Measurements from ENCODE around the gene ERAL1.
"Not testable (repeated sequence)": the region's sequence is repeated elsewhere in the genome, so short reads cannot be mapped to it uniquely, and the experiment has no call there.

ERAL1 gene

GRCh38 chr17:28900986-28901726, 46.3 kb downstream of the ERAL1 start:
- no peak for FAIRE-seq

DNA sequence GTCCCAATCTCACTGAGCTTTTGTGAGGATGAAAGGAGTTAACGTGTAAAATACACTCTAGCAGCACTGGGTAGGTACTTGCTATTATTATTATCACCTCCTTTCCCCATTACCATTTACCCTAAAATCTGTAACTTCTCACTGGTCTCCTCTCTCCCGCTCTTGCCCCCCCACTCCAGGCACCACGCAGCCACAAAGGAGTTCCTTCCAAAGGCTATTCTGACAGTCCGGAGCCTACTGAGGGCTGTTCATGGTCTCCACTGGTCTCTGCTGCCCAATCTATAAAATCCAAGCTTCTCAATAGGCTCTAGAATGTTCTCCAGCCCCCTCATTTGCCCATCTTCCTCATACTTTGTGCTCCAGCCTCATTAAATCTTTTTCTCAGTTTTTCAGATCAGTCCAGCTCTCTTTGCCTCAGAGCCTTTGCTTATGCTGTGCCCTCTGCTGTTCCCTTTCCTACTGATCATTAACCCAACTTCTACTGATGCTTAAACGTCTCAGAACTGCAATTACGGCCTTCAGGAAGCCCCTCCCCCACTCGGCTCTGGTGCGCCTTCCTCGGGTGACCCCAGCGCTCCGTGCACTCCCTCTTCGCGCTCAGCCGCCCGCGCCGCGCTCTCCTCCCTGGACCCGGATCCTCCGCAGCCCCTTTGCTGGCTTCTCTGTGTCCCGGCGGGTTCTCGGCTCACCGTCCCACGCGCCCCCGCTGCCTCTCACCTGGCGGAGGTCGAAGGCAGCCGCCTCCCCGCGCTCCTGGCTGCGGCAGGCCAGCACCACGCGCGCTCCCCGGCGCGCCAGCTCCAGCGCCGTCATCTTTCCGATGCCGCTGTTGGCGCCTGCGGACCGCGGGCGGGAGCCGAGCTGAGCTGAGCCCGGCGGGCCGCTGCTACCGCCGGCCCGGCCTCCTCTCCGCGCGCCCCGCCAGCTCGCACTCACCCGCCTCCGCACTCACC, 47.3 kb downstream of the ERAL1 start:
- FAIRE-seq: no peak

- no peak for FAIRE-seq
These were observed 48.2 kb downstream of the ERAL1 start, which contains the start of gene DHRS13 for GRCh38 chr17:28902819-28903545. TSS of gene DHRS13 (minus strand) at chr17:28903079. CDS start at chr17:28902944, 135 bp downstream.

GRCh38 chr17:28903546-28903841, 48.7 kb downstream of the ERAL1 start:
- FAIRE-seq: not testable (repeated sequence)

GRCh38 chr17:28904800-28905199, 50.0 kb downstream of the ERAL1 start:
- no peak for FAIRE-seq

- FAIRE-seq: no peak
These were observed 51.5 kb downstream of the ERAL1 start for GRCh38 chr17:28906276-28906675.

GRCh38 chr17:28906706-28907438, 52.1 kb downstream of the ERAL1 start:
- FAIRE-seq: no peak

- FAIRE-seq: no peak
These were observed 53.1 kb downstream of the ERAL1 start for GRCh38 chr17:28907709-28908475.

DNA sequence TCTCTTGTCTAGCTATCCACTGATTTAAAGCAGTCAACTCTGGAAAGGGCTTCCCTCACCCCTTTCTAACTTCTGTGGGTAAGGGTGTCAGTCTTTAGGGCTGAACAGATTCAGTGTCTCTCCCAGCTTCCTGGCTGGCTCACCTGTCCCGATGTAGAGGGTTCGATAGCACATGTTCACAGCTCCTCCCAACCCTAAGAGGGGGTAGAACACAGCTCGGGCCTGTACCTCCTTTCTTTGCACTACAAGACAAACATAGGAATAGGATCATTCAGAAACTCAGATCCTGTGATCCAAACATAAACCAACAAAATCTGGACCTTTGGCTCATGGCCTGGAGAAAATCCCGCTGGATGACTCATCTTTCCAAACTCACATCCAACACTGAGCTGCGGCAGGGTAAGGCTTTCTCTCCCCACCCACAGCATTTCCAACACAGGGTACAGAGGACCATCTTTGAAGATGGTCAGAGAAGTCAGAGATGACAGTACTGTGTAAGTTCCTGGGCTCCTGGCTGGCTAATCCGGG, 53.9 kb downstream of the ERAL1 start:
- FAIRE-seq: no peak

- no peak for FAIRE-seq
These were observed 55.7 kb downstream of the ERAL1 start for GRCh38 chr17:28910534-28910933.
